Hepatocyte (in vitro differentiated cells): Measurements from ENCODE around the gene SLFN12. TPM values are rescaled to one million over a fixed set of nuclear protein-coding genes. Genes with fewer than 3 reads are reported as not detected.

ENCODE experiments used
- DNase-seq: peaks from one replicate; pipeline ENCODE4 v3.0.0-alpha.2; 2016; ENCODE audit warnings: low spot score
- H2AFZ ChIP-seq: fragments of 200-600 bp; sonication (generic); 2 replicates; pipeline ENCODE4 v1.6.0; 2016; ENCODE audit warnings: antibody characterized with exemption, mild to moderate bottlenecking
- H3K27ac ChIP-seq: fragments of 200-600 bp; sonication (generic); 2 replicates; pipeline ENCODE4 v1.5.1; 2016; ENCODE audit warnings: mild to moderate bottlenecking
- H3K27me3 ChIP-seq: fragments of 200-600 bp; sonication (generic); 2 replicates; pipeline ENCODE4 v1.6.1; 2016
- H3K36me3 ChIP-seq: fragments of 200-600 bp; sonication (generic); replicated peaks from 2 replicates; pipeline ENCODE4 v1.5.1; 2016; ENCODE audit warnings: low read depth; ENCODE audit not compliant: insufficient read depth
- H3K4me1 ChIP-seq: fragments of 200-600 bp; sonication (generic); 2 replicates; pipeline ENCODE4 v1.5.1; 2016; ENCODE audit warnings: mild to moderate bottlenecking, moderate library complexity; ENCODE audit not compliant: insufficient read depth
- H3K4me2 ChIP-seq: fragments of 200-600 bp; sonication (generic); 2 replicates; pipeline ENCODE4 v1.6.0; 2016
- H3K4me3 ChIP-seq: fragments of 200-600 bp; sonication (generic); 2 replicates; pipeline ENCODE4 v1.5.1; 2016; ENCODE audit warnings: mild to moderate bottlenecking
- H3K79me2 ChIP-seq: fragments of 200-600 bp; sonication (generic); 2 replicates; pipeline ENCODE4 v1.6.0; 2017; ENCODE audit warnings: mild to moderate bottlenecking
- H3K9me2 ChIP-seq: fragments of 200-600 bp; sonication (generic); replicated peaks from 2 replicates; pipeline ENCODE4 v1.6.0; 2017; ENCODE audit warnings: mild to moderate bottlenecking; ENCODE audit not compliant: insufficient read depth
- H3K9me3 ChIP-seq: fragments of 200-600 bp; sonication (generic); 2 replicates; pipeline ENCODE4 v1.5.1; 2016; ENCODE audit warnings: low read depth, mild to moderate bottlenecking
- H4K20me1 ChIP-seq: fragments of 200-600 bp; sonication (generic); 2 replicates; pipeline ENCODE4 v1.6.0; 2016; ENCODE audit warnings: mild to moderate bottlenecking; ENCODE audit not compliant: insufficient read depth, poor library complexity, severe bottlenecking
- EZH2 ChIP-seq: fragments of 200-600 bp; sonication (generic); IDR thresholded peaks from 2 replicates; pipeline ENCODE4 v1.6.1; 2016; ENCODE audit warnings: antibody characterized with exemption, mild to moderate bottlenecking, borderline replicate concordance
- EZH2phosphoT487 ChIP-seq: fragments of 200-600 bp; sonication (generic); IDR thresholded peaks from one replicate; pipeline ENCODE4 v1.6.1; 2018; ENCODE audit warnings: antibody characterized with exemption, mild to moderate bottlenecking, low read depth, moderate library complexity; ENCODE audit not compliant: unreplicated experiment, severe bottlenecking
- WGBS: methylation state at CpG from one replicate; pipeline ENCODE4 v1.1.6; 2016; ENCODE audit warnings: low lambda C conversion rate; ENCODE audit errors: missing lambda C conversion rate; 5-methylcytosine and 5-hydroxymethylcytosine counted together
- polyA plus RNA-seq: library from polyadenylated mRNA; unstranded; fragments of >200 nt; fragmentation: Nextera tagmentation; extraction: Ambion mirVana; gene quantifications from 2 replicates; pipeline ENCODE4 v1.2.1, GENCODE V29; 2016
- total RNA-seq: library from RNA; depleted of rRNA; stranded (reverse); fragments of >200 nt; gene quantifications from 2 replicates; pipeline ENCODE4 v1.2.3, GENCODE V29; 2014
- TF ChIP-seq, protein P1 (sequence below): fragments of 200-600 bp; sonication (generic); IDR thresholded peaks from 2 replicates; pipeline ENCODE4 v1.5.1; 2016; ENCODE audit warnings: antibody characterized with exemption, mild to moderate bottlenecking; ENCODE audit not compliant: poor library complexity

Gene SLFN12
- total and polyA plus RNA-seq, 2 experiments from 2014 or later: 2.7 to 7.8 TPM

- no peak for DNase-seq
- peaks cover 42% of the 10 kb centered on the region for H3K27me3 ChIP-seq
- 35% methylated on average over 1 of the region's 1 CpG for WGBS
- H3K36me3 ChIP-seq: no peaks in the 10 kb centered on the region
- H3K27ac ChIP-seq: no peak overlapping the region
- H3K4me2 ChIP-seq: no peak overlapping the region
- TF ChIP-seq EZH2 (no peak), EZH2phosphoT487 (no peak)
- TF ChIP-seq, protein P1, sequence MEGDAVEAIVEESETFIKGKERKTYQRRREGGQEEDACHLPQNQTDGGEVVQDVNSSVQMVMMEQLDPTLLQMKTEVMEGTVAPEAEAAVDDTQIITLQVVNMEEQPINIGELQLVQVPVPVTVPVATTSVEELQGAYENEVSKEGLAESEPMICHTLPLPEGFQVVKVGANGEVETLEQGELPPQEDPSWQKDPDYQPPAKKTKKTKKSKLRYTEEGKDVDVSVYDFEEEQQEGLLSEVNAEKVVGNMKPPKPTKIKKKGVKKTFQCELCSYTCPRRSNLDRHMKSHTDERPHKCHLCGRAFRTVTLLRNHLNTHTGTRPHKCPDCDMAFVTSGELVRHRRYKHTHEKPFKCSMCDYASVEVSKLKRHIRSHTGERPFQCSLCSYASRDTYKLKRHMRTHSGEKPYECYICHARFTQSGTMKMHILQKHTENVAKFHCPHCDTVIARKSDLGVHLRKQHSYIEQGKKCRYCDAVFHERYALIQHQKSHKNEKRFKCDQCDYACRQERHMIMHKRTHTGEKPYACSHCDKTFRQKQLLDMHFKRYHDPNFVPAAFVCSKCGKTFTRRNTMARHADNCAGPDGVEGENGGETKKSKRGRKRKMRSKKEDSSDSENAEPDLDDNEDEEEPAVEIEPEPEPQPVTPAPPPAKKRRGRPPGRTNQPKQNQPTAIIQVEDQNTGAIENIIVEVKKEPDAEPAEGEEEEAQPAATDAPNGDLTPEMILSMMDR: no peak
- H4K20me1 ChIP-seq: no peaks in the 10 kb centered on the region
- H3K79me2 ChIP-seq: no peaks in the 10 kb centered on the region
- H3K9me3 ChIP-seq: no peaks in the 10 kb centered on the region
- no peak overlapping the region for H2AFZ ChIP-seq
- H3K9me2 ChIP-seq: no peaks in the 10 kb centered on the region
- no peak overlapping the region for H3K4me3 ChIP-seq
- peaks cover 3% of the 10 kb centered on the region for H3K4me1 ChIP-seq
Observed at GRCh38 chr17:35376245-35376644, 56.1 kb downstream of the SLFN12 start.

DNA sequence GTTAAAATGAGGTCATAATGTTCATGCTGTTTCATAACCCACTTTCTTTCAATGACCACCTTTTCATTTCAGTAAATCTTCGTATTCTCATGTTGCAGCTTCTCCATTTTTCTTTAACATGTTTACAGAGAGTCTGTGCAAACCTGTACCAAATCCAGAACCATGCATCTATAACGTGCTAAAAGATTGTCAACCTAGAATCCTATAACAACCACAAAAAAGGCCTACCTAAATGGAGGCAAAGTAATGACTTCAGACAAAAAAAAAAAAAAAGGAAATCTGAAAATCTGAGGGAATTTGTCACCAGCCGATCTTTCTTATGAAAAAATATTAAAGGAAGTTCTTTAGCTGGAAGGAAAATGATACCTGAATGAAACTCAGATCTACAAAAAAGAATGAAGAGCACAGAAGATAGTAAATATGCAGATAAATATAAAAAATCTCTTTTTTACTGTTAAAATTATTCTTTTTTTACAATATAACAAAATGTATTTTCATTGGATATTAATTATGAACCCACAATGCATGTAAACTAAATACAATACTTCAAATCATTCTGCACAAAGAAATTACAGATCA is 57.4 kb downstream of the SLFN12 start:
- no peak overlapping the region for H3K27ac ChIP-seq
- no peaks in the 10 kb centered on the region for H4K20me1 ChIP-seq
- H3K9me2 ChIP-seq: no peaks in the 10 kb centered on the region
- H3K27me3 ChIP-seq: peaks cover 55% of the 10 kb centered on the region
- H3K4me2 ChIP-seq: peak overlapping the region; percentile 94
- H2AFZ ChIP-seq: peak overlapping the region; percentile 71
- no peaks in the 10 kb centered on the region for H3K36me3 ChIP-seq
- DNase-seq: no peak
- H3K4me1 ChIP-seq: peaks cover 3% of the 10 kb centered on the region
- H3K4me3 ChIP-seq: peak overlapping the region; percentile 42
- TF ChIP-seq, protein P1: no peak
- TF ChIP-seq EZH2phosphoT487 (no peak), EZH2 (no peak)
- WGBS: 84% methylated on average over 3 of the region's 3 CpGs
- H3K79me2 ChIP-seq: no peaks in the 10 kb centered on the region
- no peaks in the 10 kb centered on the region for H3K9me3 ChIP-seq

GRCh38 chr17:35373984-35374765 is 58.1 kb downstream of the SLFN12 start:
- H3K9me3 ChIP-seq: no peaks in the 10 kb centered on the region
- peak; percentile 23 for DNase-seq
- WGBS: 6% methylated on average over 47 of the region's 47 CpGs
- H3K27ac ChIP-seq: peak overlapping the region; percentile 49
- H3K4me3 ChIP-seq: peak overlapping the region; percentile 42
- peaks cover 60% of the 10 kb centered on the region for H3K27me3 ChIP-seq
- H4K20me1 ChIP-seq: no peaks in the 10 kb centered on the region
- H3K9me2 ChIP-seq: no peaks in the 10 kb centered on the region
- H3K4me2 ChIP-seq: peak overlapping the region; percentile 94
- H3K4me1 ChIP-seq: peaks cover 3% of the 10 kb centered on the region
- TF ChIP-seq EZH2: peak; percentile 77
- TF ChIP-seq, protein P1: no peak
- no peaks in the 10 kb centered on the region for H3K36me3 ChIP-seq
- no peaks in the 10 kb centered on the region for H3K79me2 ChIP-seq
- H2AFZ ChIP-seq: peak overlapping the region; percentile 71
